ENCODE results near the gene RRAS. TPM values are rescaled to one million over a fixed set of nuclear protein-coding genes. Genes with fewer than 3 reads are reported as not detected.

RRAS gene
- total and polyA plus RNA-seq, 10 donors = 30.9 to 106 (median 50.7) TPM

GRCh38 chr19:49591731-49592485, 48.0 kb downstream of the RRAS start:
- H3K36me3 ChIP-seq = peaks cover 3 to 34% (median 30%) of the 10 kb centered on the region in 6 donors
- 0 to 1% (median 1%) methylated on average over 25 to 51 of the region's 51 CpGs for WGBS, 5 donors
- DNase-seq = peak; percentile 89

GRCh38 chr19:49590971-49591730, 48.8 kb downstream of the RRAS start, which contains the start of gene PRR12:
Gene PRR12, plus strand, starts transcription at chr19:49591182. Its CDS starts 473 bp downstream, at chr19:49591655.
- TF ChIP-seq CTCF (IDR thresholded peaks at IDR 0.05 in 8 of 11, conservative IDR thresholded peaks at IDR 0.05 in 3 of 11) = peak in 2 of 11 experiments; percentile 10
- peak in 2 of 3 donors; percentile 25 to 51 for TF ChIP-seq POLR2AphosphoS5 (IDR thresholded peaks at IDR 0.05)
- no peak for TF ChIP-seq POLR2A (IDR thresholded peaks at IDR 0.05)
- Histone ChIP-seq H3K4me1 (peaks cover 16 to 63% (median 34%) of the 10 kb centered on the region in 6 donors), H3K36me3 (peaks cover 3 to 27% (median 23%) of the 10 kb centered on the region in 6 donors), H3K4me3 (peak within 1 kb of the TSS; percentile 76 to 99 (median 96)), H3K27ac (peak within 1 kb of the TSS; percentile 85 to 96 (median 92)), H3K9me3 (no peaks in the 10 kb centered on the region), H3K27me3 (replicated peaks in 1 of 7) (no peaks in the 10 kb centered on the region)
- peak; percentile 93 for DNase-seq
- intact Hi-C loops (cut with DNase I; ENCODE audit: low total_unique reads) = loop anchor here (10.0 kb wide), 1 partner anchor 74 kb away; the partner anchor contains the start of genes BCL2L12 and IRF3
- 0 to 1% (median 1%) methylated on average over 31 to 63 of the region's 66 CpGs for WGBS, 5 donors

More at GRCh38 chr19:49591731-49592485, 48.0 kb downstream of the RRAS start:
- H3K4me3 ChIP-seq = peak overlapping the region; percentile 76 to 99 (median 96)
- no peaks in the 10 kb centered on the region for H3K9me3 ChIP-seq
- peaks cover 16 to 63% (median 34%) of the 10 kb centered on the region in 6 donors for H3K4me1 ChIP-seq
- peak overlapping the region; percentile 85 to 96 (median 92) for H3K27ac ChIP-seq
- no peaks in the 10 kb centered on the region for H3K27me3 ChIP-seq (replicated peaks in 1 of 7)
- intact Hi-C loops (cut with DNase I; ENCODE audit: low total_unique reads) = loop anchor here (10.0 kb wide), 1 partner anchor 73 kb away; the partner anchor contains the start of genes BCL2L12 and IRF3
- TF ChIP-seq POLR2AphosphoS5 (IDR thresholded peaks at IDR 0.05) = peak in 1 of 3 donors; percentile 17
- no peak for TF ChIP-seq CTCF (IDR thresholded peaks at IDR 0.05 in 8 of 11, conservative IDR thresholded peaks at IDR 0.05 in 3 of 11)

- 0 to 1% (median 0%) methylated on average over 39 to 58 of the region's 58 CpGs for WGBS, 5 donors
- H3K9me3 ChIP-seq = no peaks in the 10 kb centered on the region
- H3K27me3 ChIP-seq (replicated peaks in 1 of 7) = no peaks in the 10 kb centered on the region
- peak; percentile 86 to 94 (median 90) for TF ChIP-seq POLR2AphosphoS5 (IDR thresholded peaks at IDR 0.05)
- peak in 8 of 11 experiments; percentile 11 to 50 (median 18) for TF ChIP-seq CTCF (IDR thresholded peaks at IDR 0.05 in 8 of 11, conservative IDR thresholded peaks at IDR 0.05 in 3 of 11)
- peak in 1 of 3 donors; percentile 69 for TF ChIP-seq POLR2A (IDR thresholded peaks at IDR 0.05)
- intact Hi-C loops (cut with DNase I; ENCODE audit: low total_unique reads) = loop anchor here (10.0 kb wide), 1 partner anchor 74 kb away; the partner anchor contains the start of genes BCL2L12 and IRF3
- H3K36me3 ChIP-seq = peaks cover 3 to 18% (median 15%) of the 10 kb centered on the region in 6 donors
- H3K4me1 ChIP-seq = peaks cover 16 to 57% (median 34%) of the 10 kb centered on the region in 6 donors
- DNase-seq = peak; percentile 98
- peak overlapping the region; percentile 76 to 99 (median 96) for H3K4me3 ChIP-seq
- H3K27ac ChIP-seq = peak overlapping the region; percentile 85 to 96 (median 92)
Observed at GRCh38 chr19:49590071-49590970, 49.6 kb downstream of the RRAS start.
